Measurements from ENCODE around the gene PLSCR3. TPM values are rescaled to one million over a fixed set of nuclear protein-coding genes. Genes with fewer than 3 reads are reported as not detected.

Gene PLSCR3
- total RNA-seq, 2 experiments from 2014 or later: 15.3 to 23.1 TPM

- Histone ChIP-seq H3K4me3 (ENCODE audit: low read depth, low read length, poor library complexity, severe bottlenecking) (peak overlapping the region; percentile 63), H3K4me2 (ENCODE audit: low read length) (peak overlapping the region; percentile 99)
These were observed 45.9 kb upstream of the PLSCR3 start for GRCh38 chr17:7440113-7440833.

GRCh38 chr17:7439462-7440112, 45.3 kb upstream of the PLSCR3 start, which contains the start of gene FGF11:
FGF11 (plus strand) TSS chr17:7439512; CDS start chr17:7439621, 109 bp downstream.
- Histone ChIP-seq H3K4me2 (ENCODE audit: low read length) (peak within 1 kb of the TSS; percentile 99), H3K79me2 (ENCODE audit: insufficient read depth, low read depth, low read length) (peaks cover 4% of the 10 kb centered on the region; the same call in 1 of the 2 replicates), H4K20me1 (ENCODE audit: insufficient read depth, low read length) (no peaks in the 10 kb centered on the region), H3K36me3 (ENCODE audit: insufficient read depth, low read length) (no peaks in the 10 kb centered on the region), H3K27ac (ENCODE audit: low read depth, low read length, poor library complexity, severe bottlenecking) (no peak within 1 kb of the TSS), H3K4me1 (ENCODE audit: insufficient read depth, low read length, poor library complexity, severe bottlenecking) (peaks cover 40% of the 10 kb centered on the region), H3K9me2 (ENCODE audit: insufficient read depth, low read length) (no peaks in the 10 kb centered on the region), H3K9me3 (ENCODE audit: low read length) (no peaks in the 10 kb centered on the region), H3K4me3 (ENCODE audit: low read depth, low read length, poor library complexity, severe bottlenecking) (peak within 1 kb of the TSS; percentile 63), H2AFZ (ENCODE audit: low read length) (peak within 1 kb of the TSS; percentile 39; the same call in 1 of the 2 replicates)
- POLR2A ChIA-PET: interaction anchor here (0.9 to 1.8 kb wide), 2 partner anchors 12 kb away, joined by 5 read pairs; no protein-coding TSS in a partner anchor
- CTCF ChIA-PET (ENCODE audit: unreplicated experiment): interaction anchor here (0.6 kb wide), 1 partner anchor 313 kb away, joined by 3 read pairs; no protein-coding TSS in a partner anchor
- DNase-seq (ENCODE audit: low spot score): no peak
- no TSS peak for BruUV-seq (replicated peaks)
- intact Hi-C loops (cut with micrococcal nuclease; ENCODE audit: unreplicated experiment): loop anchor here (5.0 kb wide), 1 partner anchor 402 kb away; the partner anchor contains the start of gene SLC16A13
- TF ChIP-seq CTCF (conservative IDR thresholded peaks at IDR 0.05; ENCODE audit: low read length): no peak
- TF ChIP-seq EZH2phosphoT487 (IDR thresholded peaks at IDR 0.05; ENCODE audit: borderline replicate concordance, low read depth, low read length): no peak

More at GRCh38 chr17:7440113-7440833, 45.9 kb upstream of the PLSCR3 start:
- peak; percentile 58 for DNase-seq (ENCODE audit: low spot score)
- H3K4me1 ChIP-seq (ENCODE audit: insufficient read depth, low read length, poor library complexity, severe bottlenecking): peaks cover 40% of the 10 kb centered on the region
- H3K9me2 ChIP-seq (ENCODE audit: insufficient read depth, low read length): no peaks in the 10 kb centered on the region
- ChIA-PET POLR2A (interaction anchor here (0.9 to 1.8 kb wide), 2 partner anchors 12 to 13 kb away, joined by 5 read pairs; no protein-coding TSS in a partner anchor), CTCF (ENCODE audit: unreplicated experiment) (interaction anchor here (0.6 kb wide), 1 partner anchor 313 kb away, joined by 3 read pairs; no protein-coding TSS in a partner anchor)
- H3K9me3 ChIP-seq (ENCODE audit: low read length): no peaks in the 10 kb centered on the region
- no peaks in the 10 kb centered on the region for H4K20me1 ChIP-seq (ENCODE audit: insufficient read depth, low read length)
- no TSS peak for BruUV-seq (replicated peaks)
- H3K79me2 ChIP-seq (ENCODE audit: insufficient read depth, low read depth, low read length): peaks cover 4% of the 10 kb centered on the region; the same call in 1 of the 2 replicates
- H2AFZ ChIP-seq (ENCODE audit: low read length): peak overlapping the region; percentile 39; the same call in 1 of the 2 replicates
- intact Hi-C loops (cut with micrococcal nuclease; ENCODE audit: unreplicated experiment): no loop called here
- TF ChIP-seq EZH2phosphoT487 (IDR thresholded peaks at IDR 0.05; ENCODE audit: borderline replicate concordance, low read depth, low read length) (no peak), CTCF (conservative IDR thresholded peaks at IDR 0.05; ENCODE audit: low read length) (no peak)
- H3K27ac ChIP-seq (ENCODE audit: low read depth, low read length, poor library complexity, severe bottlenecking): no peak overlapping the region
- H3K36me3 ChIP-seq (ENCODE audit: insufficient read depth, low read length): no peaks in the 10 kb centered on the region

All from OCI-LY7 (cell line).